H9 (cell line): ENCODE results near the gene RANBP17. TPM values are rescaled to one million over a fixed set of nuclear protein-coding genes. Genes with fewer than 3 reads are reported as not detected.

Experiments used
- DNase-seq: peaks from one replicate; pipeline ENCODE4 v3.0.0-alpha.2; 2017
- H2AFZ ChIP-seq: one replicate; pipeline ENCODE4 v1.6.1; 2013; ENCODE audit warnings: mild to moderate bottlenecking, low read length, control low read depth, moderate library complexity
- H2AK5ac ChIP-seq: 2 replicates; pipeline ENCODE4 v1.6.1; 2013; ENCODE audit warnings: low read length, control low read depth, mixed read lengths; ENCODE audit not compliant: insufficient read length
- H2BK120ac ChIP-seq: one replicate; pipeline ENCODE4 v1.6.1; 2013; ENCODE audit warnings: low read depth, mild to moderate bottlenecking, low read length, control low read depth, inconsistent platforms; ENCODE audit not compliant: poor library complexity, severe bottlenecking
- H2BK12ac ChIP-seq: 2 replicates; pipeline ENCODE4 v1.6.1; 2013; ENCODE audit warnings: low read length, control low read depth, mixed read lengths, low read depth; ENCODE audit not compliant: insufficient read length
- H2BK15ac ChIP-seq: 2 replicates; pipeline ENCODE4 v1.6.1; 2013; ENCODE audit warnings: low read depth, low read length, control low read depth
- H2BK20ac ChIP-seq: one replicate; pipeline ENCODE4 v1.6.1; 2013; ENCODE audit warnings: low read depth, mild to moderate bottlenecking, low read length, control low read depth, inconsistent platforms; ENCODE audit not compliant: poor library complexity, severe bottlenecking
- H2BK5ac ChIP-seq: 2 replicates; pipeline ENCODE4 v1.6.1; 2013; ENCODE audit warnings: low read length, control low read depth, mixed read lengths; ENCODE audit not compliant: insufficient read length
- H3K14ac ChIP-seq: 2 replicates; pipeline ENCODE4 v1.6.1; 2013; ENCODE audit warnings: low read length, control low read depth; ENCODE audit not compliant: insufficient read depth
- H3K18ac ChIP-seq: 2 replicates; pipeline ENCODE4 v1.6.1; 2013; ENCODE audit warnings: low read depth, mild to moderate bottlenecking, mixed read lengths, low read length, control low read depth; ENCODE audit not compliant: insufficient read length
- H3K23ac ChIP-seq: 2 replicates; pipeline ENCODE4 v1.6.1; 2013; ENCODE audit warnings: low read length, control low read depth, mixed read lengths, low read depth; ENCODE audit not compliant: insufficient read length
- H3K23me2 ChIP-seq: 2 replicates; pipeline ENCODE4 v1.6.1; 2013; ENCODE audit warnings: low read depth, mild to moderate bottlenecking, mixed read lengths, low read length, control low read depth; ENCODE audit not compliant: insufficient read length, poor library complexity, severe bottlenecking
- H3K27ac ChIP-seq: 2 replicates; pipeline ENCODE4 v1.5.1; 2013; ENCODE audit warnings: low read length, control low read depth, mixed read lengths, low read depth; ENCODE audit not compliant: insufficient read length
- H3K27me3 ChIP-seq: 2 replicates; pipeline ENCODE4 v1.6.1; 2013; ENCODE audit warnings: low read length, control low read depth, inconsistent platforms; ENCODE audit not compliant: insufficient read depth
- H3K4ac ChIP-seq: 2 replicates; pipeline ENCODE4 v1.6.1; 2013; ENCODE audit warnings: low read depth, mild to moderate bottlenecking, control low read depth, inconsistent platforms, low read length, moderate library complexity
- H3K4me1 ChIP-seq: 2 replicates; pipeline ENCODE4 v1.6.1; 2013; ENCODE audit warnings: low read length, control low read depth, inconsistent platforms; ENCODE audit not compliant: insufficient read depth
- H3K4me2 ChIP-seq: 2 replicates; pipeline ENCODE4 v1.6.1; 2013; ENCODE audit warnings: low read length, control low read depth, mixed read lengths; ENCODE audit not compliant: insufficient read length, insufficient read depth
- H3K56ac ChIP-seq: 2 replicates; pipeline ENCODE4 v1.6.1; 2013; ENCODE audit warnings: low read depth, mild to moderate bottlenecking, mixed read lengths, low read length, control low read depth; ENCODE audit not compliant: insufficient read length
- H3K79me1 ChIP-seq: 2 replicates; pipeline ENCODE4 v1.6.1; 2013; ENCODE audit warnings: low read depth, mild to moderate bottlenecking, moderate library complexity, low read length, control low read depth, inconsistent platforms; ENCODE audit not compliant: insufficient read depth, poor library complexity, severe bottlenecking
- H3K79me2 ChIP-seq: 2 replicates; pipeline ENCODE4 v1.6.1; 2013; ENCODE audit warnings: low read length, control low read depth, inconsistent platforms; ENCODE audit not compliant: insufficient read depth
- H3K9ac ChIP-seq: 2 replicates; pipeline ENCODE4 v1.6.1; 2013; ENCODE audit warnings: low read length, control low read depth, mixed read lengths; ENCODE audit not compliant: insufficient read length; ENCODE audit errors: extremely low read depth
- H3K9me3 ChIP-seq: one replicate; pipeline ENCODE4 v1.6.1; 2013; ENCODE audit warnings: low read depth, low read length, inconsistent platforms; ENCODE audit not compliant: control insufficient read depth
- H3T11ph ChIP-seq: one replicate; pipeline ENCODE4 v1.6.1; 2013; ENCODE audit warnings: mild to moderate bottlenecking, low read length, control low read depth, inconsistent platforms
- H4K20me1 ChIP-seq: one replicate; pipeline ENCODE4 v1.6.1; 2013; ENCODE audit not compliant: control insufficient read depth, insufficient read length, insufficient read depth
- H4K5ac ChIP-seq: 2 replicates; pipeline ENCODE4 v1.6.1; 2013; ENCODE audit warnings: low read depth, mild to moderate bottlenecking, mixed read lengths, low read length, control low read depth; ENCODE audit not compliant: insufficient read length
- H4K8ac ChIP-seq: replicated peaks from 2 replicates; pipeline ENCODE4 v1.6.1; 2013; ENCODE audit warnings: low read length, control low read depth, mixed read lengths, low read depth; ENCODE audit not compliant: insufficient read length
- H4K91ac ChIP-seq: 2 replicates; pipeline ENCODE4 v1.6.1; 2013; ENCODE audit warnings: low read depth, mild to moderate bottlenecking, moderate library complexity, mixed read lengths, low read length, control low read depth; ENCODE audit not compliant: insufficient read length
- H3K27ac Mint-ChIP-seq, 3 experiments: 2 replicates in 2 of 3; 3 replicates in 1 of 3; pipeline ENCODE4 v1.8.0; 2020 to 2021; ENCODE audit warnings: mixed read lengths in 3 of 3, mild to moderate bottlenecking in 1 of 3, moderate library complexity in 1 of 3
- H3K27me3 Mint-ChIP-seq: 2 replicates; pipeline ENCODE4 v1.8.0; 2021; ENCODE audit warnings: low read depth, mild to moderate bottlenecking, moderate library complexity, mixed read lengths
- H3K36me3 Mint-ChIP-seq, 3 experiments: 2 replicates in 2 of 3; 3 replicates in 1 of 3; pipeline ENCODE4 v1.8.0; 2020 to 2021; ENCODE audit warnings: low read depth in 3 of 3, mixed read lengths in 3 of 3; ENCODE audit not compliant: insufficient read depth in 1 of 3
- H3K4me1 Mint-ChIP-seq, 2 experiments: 2 replicates each; pipeline ENCODE4 v1.8.0; 2020; ENCODE audit warnings: mixed read lengths in 2 of 2
- H3K4me3 Mint-ChIP-seq, 2 experiments: 2 replicates in 1 of 2; 3 replicates in 1 of 2; pipeline ENCODE4 v1.8.0; 2020 to 2021; ENCODE audit warnings: mild to moderate bottlenecking in 2 of 2, mixed read lengths in 2 of 2, moderate library complexity in 1 of 2
- H3K9me3 Mint-ChIP-seq, 2 experiments: 2 replicates in 1 of 2; 3 replicates in 1 of 2; pipeline ENCODE4 v1.8.0; 2020; ENCODE audit warnings: mild to moderate bottlenecking in 2 of 2, mixed read lengths in 2 of 2, moderate library complexity in 1 of 2
- CTCF ChIP-seq: fragments of 200-600 bp; sonication (generic); conservative IDR thresholded peaks from 3 replicates; pipeline ENCODE4 v1.8.0; 2021; ENCODE audit warnings: antibody characterized with exemption, mild to moderate bottlenecking
- WGBS: extraction: QIAGEN DNeasy Blood & Tissue Kit; methylation state at CpG from one replicate; pipeline ENCODE4 v1.1.7; 2013; ENCODE audit warnings: missing lambda C conversion rate, low lambda C conversion rate, mixed read lengths; ENCODE audit not compliant: insufficient read length; ENCODE audit errors: extremely low coverage; 5-methylcytosine and 5-hydroxymethylcytosine counted together
- total RNA-seq: library from RNA; stranded (reverse); gene quantifications from 2 replicates; pipeline ENCODE4 v1.2.1, GENCODE V29; 2021

Gene RANBP17
- total RNA-seq, 1 experiment from 2014 or later = 16.5 TPM

GRCh38 chr5:171129308-171129707 lies 267.5 kb downstream of the RANBP17 start:
- Mint-ChIP-seq H3K4me3 (no peak overlapping the region), H3K4me1 (peaks cover 0 to 2% of the 10 kb centered on the region in 2 experiments; a peak in 1 of 4 replicates), H3K36me3 (no peaks in the 10 kb centered on the region), H3K27ac (no peak overlapping the region), H3K9me3 (no peaks in the 10 kb centered on the region), H3K27me3 (no peaks in the 10 kb centered on the region)
- WGBS = no CpG with 5 or more reads among the region's 5 CpGs
- TF ChIP-seq CTCF = no peak
- H3K4ac ChIP-seq = no peak overlapping the region
- no peak overlapping the region for H3K9ac ChIP-seq
- no peaks in the 10 kb centered on the region for H3K79me2 ChIP-seq
- H2AK5ac ChIP-seq = no peak overlapping the region
- no peaks in the 10 kb centered on the region for H3K79me1 ChIP-seq
- no peak overlapping the region for H3T11ph ChIP-seq
- H4K20me1 ChIP-seq = no peaks in the 10 kb centered on the region
- no peak overlapping the region for H2BK20ac ChIP-seq
- H3K56ac ChIP-seq = no peak overlapping the region
- no peak overlapping the region for H2BK120ac ChIP-seq
- H4K5ac ChIP-seq = no peak overlapping the region
- no peak for DNase-seq
- no peak overlapping the region for H2AFZ ChIP-seq
- H3K18ac ChIP-seq = no peak overlapping the region
- no peaks in the 10 kb centered on the region for H3K23me2 ChIP-seq
- H3K9me3 ChIP-seq = no peaks in the 10 kb centered on the region
- no peaks in the 10 kb centered on the region for H3K4me1 ChIP-seq
- no peak overlapping the region for H3K14ac ChIP-seq
- no peak overlapping the region for H3K23ac ChIP-seq
- no peak overlapping the region for H2BK12ac ChIP-seq
- no peaks in the 10 kb centered on the region for H3K27me3 ChIP-seq
- no peak overlapping the region for H4K8ac ChIP-seq
- no peak overlapping the region for H3K27ac ChIP-seq
- H3K4me2 ChIP-seq = no peak overlapping the region
- no peak overlapping the region for H4K91ac ChIP-seq
- H2BK5ac ChIP-seq = no peak overlapping the region
- H2BK15ac ChIP-seq = no peak overlapping the region
